A673 (cell line): ENCODE results near the gene ZSCAN10. TPM values are rescaled to one million over a fixed set of nuclear protein-coding genes. Genes with fewer than 3 reads are reported as not detected.
"Not testable (repeated sequence)": the region's sequence is repeated elsewhere in the genome, so short reads cannot be mapped to it uniquely, and the experiment has no call there.

ENCODE experiments used
- BruUV-seq: library from RNA; stranded (reverse); fragments of 400-500 nt; replicated peaks from 2 replicates; lab custom pipeline; 2021; lab: Mats Ljungman, UMichigan
- CTCF ChIA-PET: fragments of 300-600 bp; sonication (Branson Sonifier 250); formaldehyde crosslinking; loops from one replicate; lab custom pipeline; 2022; ENCODE audit warnings: antibody characterized with exemption; lab: Charles Lee
- POLR2A ChIA-PET: fragments of 300-600 bp; sonication (Branson Sonifier 250); formaldehyde crosslinking; loops from one replicate; lab custom pipeline; 2022; ENCODE audit warnings: antibody characterized with exemption; ENCODE audit not compliant: low non-redundant PET; lab: Charles Lee
- DNase-seq: peaks from one replicate; pipeline ENCODE4 v3.0.0-alpha.2; 2015; ENCODE audit warnings: low spot score
- H3K27ac ChIP-seq: fragments of 200-600 bp; sonication (generic); 2 replicates; pipeline ENCODE4 v1.5.1; 2016; ENCODE audit warnings: mixed run types, low read depth, mild to moderate bottlenecking, mixed read lengths, antibody characterized with exemption, low read length; ENCODE audit not compliant: poor library complexity, severe bottlenecking
- H3K27me3 ChIP-seq: fragments of 200-600 bp; sonication (generic); replicated peaks from 2 replicates; pipeline ENCODE4 v1.6.1; 2017; ENCODE audit warnings: mixed run types, low read depth, mild to moderate bottlenecking, mixed read lengths, antibody characterized with exemption, low read length; ENCODE audit not compliant: insufficient read depth, poor library complexity
- H3K36me3 ChIP-seq: fragments of 200-600 bp; sonication (generic); 2 replicates; pipeline ENCODE4 v1.6.1; 2016; ENCODE audit warnings: mixed run types, mild to moderate bottlenecking, mixed read lengths, antibody characterized with exemption, low read length; ENCODE audit not compliant: insufficient read depth, poor library complexity, severe bottlenecking
- H3K4me1 ChIP-seq: fragments of 200-600 bp; sonication (generic); 2 replicates; pipeline ENCODE4 v1.6.1; 2017; ENCODE audit warnings: mixed run types, mild to moderate bottlenecking, mixed read lengths, antibody characterized with exemption, low read length; ENCODE audit not compliant: insufficient read depth, poor library complexity, severe bottlenecking
- H3K4me3 ChIP-seq: fragments of 200-600 bp; sonication (generic); 2 replicates; pipeline ENCODE4 v1.5.1; 2016; ENCODE audit warnings: low read depth, mixed run types, mild to moderate bottlenecking, mixed read lengths, low read length; ENCODE audit not compliant: poor library complexity, severe bottlenecking
- H3K9me3 ChIP-seq: fragments of 200-600 bp; sonication (generic); 2 replicates; pipeline ENCODE4 v1.6.1; 2016; ENCODE audit warnings: mixed run types, low read depth, mild to moderate bottlenecking, mixed read lengths, antibody characterized with exemption, low read length; ENCODE audit not compliant: poor library complexity, severe bottlenecking
- CTCF ChIP-seq: fragments of 300-800, 200-600 bp; sonication (generic); conservative IDR thresholded peaks from 2 replicates; pipeline ENCODE4 v1.5.1; 2017; ENCODE audit warnings: low read depth, mild to moderate bottlenecking, antibody characterized with exemption, low read length, moderate library complexity, mixed read lengths
- EZH2 ChIP-seq: fragments of 200-600 bp; sonication (generic); IDR thresholded peaks from 2 replicates; pipeline ENCODE4 v1.6.1; 2017; ENCODE audit warnings: borderline replicate concordance, low read depth, mild to moderate bottlenecking, mixed read lengths, antibody characterized with exemption, low read length; ENCODE audit not compliant: poor library complexity, severe bottlenecking
- intact Hi-C: fragments of 100-400 bp; cut with micrococcal nuclease; formaldehyde crosslinking; loops from one replicate; pipeline ENCODE4 v1.10.0; 2022; ENCODE audit not compliant: unreplicated experiment
- total RNA-seq: library from RNA; stranded (reverse); gene quantifications from 2 replicates; pipeline ENCODE4 v1.2.3, GENCODE V29; 2021

ZSCAN10 gene
- total RNA-seq, 1 experiment from 2014 or later = not detected

GRCh38 chr16:3085868-3086595 is 13.1 kb downstream of the ZSCAN10 start:
- H3K4me1 ChIP-seq = no peaks in the 10 kb centered on the region
- no TSS peak for BruUV-seq
- CTCF ChIA-PET = no interaction called here
- no peak for DNase-seq
- no peak overlapping the region for H3K4me3 ChIP-seq
- TF ChIP-seq CTCF (no peak), EZH2 (no peak)
- H3K27me3 ChIP-seq = no peaks in the 10 kb centered on the region
- no peak overlapping the region for H3K27ac ChIP-seq
- intact Hi-C loops = no loop called here
- no peaks in the 10 kb centered on the region for H3K9me3 ChIP-seq
- POLR2A ChIA-PET = no interaction called here
- no peaks in the 10 kb centered on the region for H3K36me3 ChIP-seq

- Histone ChIP-seq H3K27ac (no peak overlapping the region), H3K9me3 (no peaks in the 10 kb centered on the region), H3K4me3 (no peak overlapping the region), H3K4me1 (no peaks in the 10 kb centered on the region), H3K36me3 (no peaks in the 10 kb centered on the region), H3K27me3 (peaks cover 3% of the 10 kb centered on the region)
- intact Hi-C loops = no loop called here
- no peak for DNase-seq
- TF ChIP-seq CTCF (no peak), EZH2 (no peak)
- CTCF ChIA-PET = no interaction called here
- POLR2A ChIA-PET = no interaction called here
- BruUV-seq = no TSS peak
Observed at GRCh38 chr16:3084969-3085670, 14.0 kb downstream of the ZSCAN10 start.

- TF ChIP-seq CTCF (no peak), EZH2 (no peak)
- CTCF ChIA-PET = no interaction called here
Observed at GRCh38 chr16:3084491-3084890, 14.6 kb downstream of the ZSCAN10 start.

GRCh38 chr16:3083408-3083807 is 15.7 kb downstream of the ZSCAN10 start:
- H3K27ac ChIP-seq, BruUV-seq, DNase-seq, H3K4me1 ChIP-seq, POLR2A ChIA-PET, H3K4me3 ChIP-seq, CTCF ChIA-PET, H3K9me3 ChIP-seq, intact Hi-C loops, H3K36me3 ChIP-seq: not testable (repeated sequence)
- H3K27me3 ChIP-seq = peaks cover 11% of the 10 kb centered on the region

More at GRCh38 chr16:3084491-3084890, 14.6 kb downstream of the ZSCAN10 start:
- H3K36me3 ChIP-seq = no peaks in the 10 kb centered on the region
- no peaks in the 10 kb centered on the region for H3K9me3 ChIP-seq
- POLR2A ChIA-PET = no interaction called here
- H3K27me3 ChIP-seq = peaks cover 8% of the 10 kb centered on the region
- H3K4me1 ChIP-seq = no peaks in the 10 kb centered on the region
- intact Hi-C loops = no loop called here
- no peak for DNase-seq
- no peak overlapping the region for H3K27ac ChIP-seq
- BruUV-seq = no TSS peak
- H3K4me3 ChIP-seq = no peak overlapping the region

GRCh38 chr16:3081957-3082356 is 17.1 kb downstream of the ZSCAN10 start:
- POLR2A ChIA-PET, H3K36me3 ChIP-seq, H3K9me3 ChIP-seq, BruUV-seq, intact Hi-C loops, H3K4me1 ChIP-seq, H3K27ac ChIP-seq, CTCF ChIA-PET, DNase-seq, H3K4me3 ChIP-seq: not testable (repeated sequence)
- peaks cover 11% of the 10 kb centered on the region for H3K27me3 ChIP-seq
